Measurements from ENCODE around the gene GLYATL2. TPM values are rescaled to one million over a fixed set of nuclear protein-coding genes. Genes with fewer than 3 reads are reported as not detected.

Gene GLYATL2
- total RNA-seq, 1 donor from 2014 or later, result not detected

DNA sequence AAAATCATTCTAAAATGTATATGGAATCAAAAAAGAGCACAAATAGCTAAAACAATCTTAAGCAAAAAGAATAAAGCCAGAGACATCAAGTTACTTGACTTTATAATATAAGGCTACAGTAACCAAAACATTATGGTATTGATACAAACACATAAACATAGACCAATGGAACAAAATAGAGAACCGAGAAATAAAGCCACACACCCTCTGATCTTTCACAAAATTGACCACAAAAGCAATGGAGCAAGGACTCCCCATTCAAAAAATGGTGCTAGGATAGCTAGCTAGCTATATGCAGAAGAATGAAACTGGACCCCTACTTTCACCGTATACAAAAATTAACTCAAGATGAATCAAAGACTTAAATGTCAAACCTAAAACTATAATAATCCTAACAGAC lies 43.2 kb downstream of the GLYATL2 start:
- no peak for DNase-seq (ENCODE audit: low read depth in 2 of 2)

DNA sequence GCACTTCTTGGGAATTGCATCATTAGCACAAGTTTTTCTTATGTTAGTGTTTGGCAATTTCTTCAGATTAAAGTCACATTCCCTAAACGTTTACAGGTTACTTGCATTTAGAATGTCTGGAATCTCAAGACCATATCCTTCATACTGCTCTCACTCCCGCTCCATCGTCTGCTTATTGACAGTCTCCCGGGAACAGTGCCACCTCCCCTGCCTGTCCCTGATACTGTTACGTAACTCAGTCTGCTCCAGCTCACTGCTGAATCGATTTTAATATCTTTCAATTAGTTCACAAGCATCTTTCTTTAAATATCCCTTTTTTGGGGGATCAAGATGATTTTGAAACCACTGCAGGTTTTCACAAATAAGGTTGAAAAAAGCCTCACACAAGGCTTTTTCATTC lies 48.2 kb downstream of the GLYATL2 start:
- DNase-seq (ENCODE audit: low read depth in 2 of 2), result no peak

DNA sequence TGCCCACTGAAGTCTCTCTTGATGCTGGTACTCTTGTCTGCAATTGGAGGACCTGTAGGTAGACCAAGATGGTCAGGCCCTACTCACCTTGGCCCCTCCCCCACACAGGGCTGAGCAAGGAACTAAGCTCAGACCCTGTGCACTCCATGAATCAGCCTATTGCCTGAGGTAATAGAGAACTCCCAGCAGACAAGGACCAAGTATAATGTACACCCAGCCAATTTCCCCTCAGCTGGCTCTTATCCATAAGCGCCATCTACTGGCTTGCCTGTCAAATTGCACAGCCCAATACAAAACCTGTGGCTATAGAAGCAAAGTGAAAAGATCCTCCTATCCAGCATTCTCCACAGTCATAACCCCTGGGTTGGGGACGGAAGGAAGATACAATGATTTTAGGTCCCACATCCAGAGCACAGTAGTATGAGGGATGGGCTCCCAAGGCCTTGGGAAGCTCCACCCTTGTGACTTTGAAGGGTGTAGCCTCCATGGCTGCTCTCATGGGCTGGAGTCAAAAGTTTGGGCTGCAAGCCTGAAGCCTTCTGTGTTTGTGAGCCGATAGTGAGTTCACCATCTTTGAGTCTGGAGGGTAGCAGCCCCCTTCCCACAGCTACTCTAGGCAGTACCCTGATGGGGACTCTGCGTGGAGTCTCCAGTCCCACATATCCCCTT lies 56.0 kb downstream of the GLYATL2 start:
- peak; percentile 67 to 69 for DNase-seq (ENCODE audit: low read depth in 2 of 2)

DNA sequence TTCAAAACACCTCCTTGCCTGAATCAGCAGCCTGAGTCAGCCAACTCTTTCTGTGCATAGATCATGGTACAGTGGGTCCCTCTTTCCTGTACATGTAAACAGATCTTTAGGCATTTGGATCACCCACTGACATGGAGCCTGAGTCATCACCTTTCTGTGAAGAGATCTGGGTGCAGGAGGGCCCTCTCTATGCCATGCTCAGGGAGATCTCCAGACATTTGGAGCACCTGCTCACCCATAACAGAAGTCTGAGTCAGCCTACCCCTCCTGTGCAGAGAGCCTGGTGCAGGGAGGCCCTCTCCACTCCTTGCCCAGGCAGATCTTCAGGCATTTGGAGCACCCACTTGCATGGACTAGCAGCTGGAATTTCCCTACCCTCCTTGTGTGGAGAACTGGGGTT lies 56.6 kb downstream of the GLYATL2 start:
- no peak for DNase-seq (ENCODE audit: low read depth in 2 of 2)

DNA sequence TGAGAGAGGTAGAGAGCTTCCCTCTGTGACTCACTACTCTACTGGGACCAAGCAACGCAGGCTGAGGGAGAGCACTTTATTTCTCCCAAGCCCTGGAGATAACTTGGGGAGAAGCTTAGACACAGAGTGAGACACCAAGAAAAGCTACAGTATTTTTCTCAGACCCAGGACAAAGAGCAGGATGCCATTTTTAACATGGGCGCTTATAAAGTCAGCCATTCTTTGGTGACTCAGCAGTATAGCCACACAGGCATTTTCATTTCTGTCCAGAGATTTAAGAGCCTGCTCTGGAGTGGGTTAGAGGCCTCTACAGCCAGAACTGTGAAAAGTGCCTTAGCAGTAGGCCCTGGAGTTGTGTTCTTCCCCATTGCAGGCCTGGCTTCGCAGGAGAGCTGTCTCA lies 57.8 kb downstream of the GLYATL2 start:
- no peak for DNase-seq (ENCODE audit: low read depth in 2 of 2)

DNA sequence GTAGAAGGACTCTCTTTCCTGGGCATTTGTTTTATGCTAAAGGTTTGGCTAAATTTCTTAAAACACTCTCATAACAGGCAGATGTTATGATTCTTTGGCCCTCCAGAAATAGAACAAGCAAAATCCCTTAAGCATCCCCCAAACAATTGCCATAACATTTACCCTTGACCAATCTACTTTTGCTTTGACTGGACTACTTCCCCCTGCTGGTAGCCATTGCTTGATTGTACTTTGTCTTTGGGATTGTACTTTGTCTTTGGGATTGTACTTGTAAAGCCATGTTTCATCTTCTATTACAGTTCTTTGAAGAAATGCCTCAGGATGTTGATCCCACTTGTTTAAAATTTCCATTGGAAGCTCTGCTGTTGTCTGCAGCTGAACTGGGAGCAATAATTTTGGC lies 59.5 kb downstream of the GLYATL2 start:
- no peak for DNase-seq (ENCODE audit: low read depth in 2 of 2)

Other genes starting within 250 kb of the GLYATL2 start
- gene CNTF, start 222.0 kb downstream of the GLYATL2 start, total RNA-seq, result 0.99 and 1.1 TPM in 2 replicates
- not detected in 2 replicates for gene GLYAT, start 112.8 kb downstream of the GLYATL2 start, total RNA-seq
- not detected in 2 replicates for gene GLYATL1, start 94.8 kb upstream of the GLYATL2 start, total RNA-seq
- not detected in 2 replicates for gene GLYATL1B, start 241.6 kb upstream of the GLYATL2 start, total RNA-seq